UCSD-AML1 (cell line): ENCODE results near the gene YIF1A.

Source experiments
- DNase-seq: peaks from one replicate; lab custom pipeline; 2025; ENCODE audit not compliant: unreplicated experiment; lab: John Stamatoyannopoulos, UW

Gene YIF1A

GRCh38 chr11:66288671-66289547 is at the start of gene YIF1A:
TSS of gene YIF1A (minus strand) at chr11:66289143. CDS start at chr11:66288985, 158 bp downstream.
- peak; percentile 97 for DNase-seq

GRCh38 chr11:66337103-66337899 is 48.4 kb upstream of the YIF1A start:
- no peak for DNase-seq

- DNase-seq: peak; percentile 60
These were observed 47.5 kb upstream of the YIF1A start, which contains the start of gene RIN1 for GRCh38 chr11:66336234-66337102. TSS of gene RIN1 (minus strand) at chr11:66336434. CDS start at chr11:66336402, 32 bp downstream.

GRCh38 chr11:66335531-66336233 is 46.7 kb upstream of the YIF1A start:
- DNase-seq: peak; percentile 60

GRCh38 chr11:66334605-66335442 is 45.9 kb upstream of the YIF1A start:
- DNase-seq: no peak

GRCh38 chr11:66333896-66334604 is 45.1 kb upstream of the YIF1A start:
- DNase-seq: no peak

- DNase-seq: no peak
These were observed 44.4 kb upstream of the YIF1A start for GRCh38 chr11:66333220-66333877.

- DNase-seq: no peak
These were observed 43.7 kb upstream of the YIF1A start for GRCh38 chr11:66332371-66333219.

GRCh38 chr11:66331542-66332370 is 42.8 kb upstream of the YIF1A start:
- no peak for DNase-seq

GRCh38 chr11:66330931-66331330 is 42.0 kb upstream of the YIF1A start:
- DNase-seq: no peak

- no peak for DNase-seq
These were observed 40.3 kb upstream of the YIF1A start for GRCh38 chr11:66329165-66329673.

GRCh38 chr11:66328302-66329144 is 39.6 kb upstream of the YIF1A start:
- peak; percentile 84 for DNase-seq

- no peak for DNase-seq
These were observed 39.0 kb upstream of the YIF1A start for GRCh38 chr11:66328031-66328301.

- DNase-seq: no peak
These were observed 38.5 kb upstream of the YIF1A start for GRCh38 chr11:66327171-66328030.
